ENCODE measurements around the gene CDKL2.

CDKL2 gene

GRCh38 chr4:75630174-75630936 lies at the start of gene CDKL2:
Gene CDKL2 (minus strand): TSS chr4:75630528. CDS start chr4:75625988, 4,540 bp downstream.
- peak within 1 kb of the TSS; percentile 72 for H3K4me3 ChIP-seq (ENCODE audit: low read length)
- DNase-seq (ENCODE audit: low read depth): peak; percentile 36
- no peak for TF ChIP-seq CTCF (conservative IDR thresholded peaks at IDR 0.05; ENCODE audit: low read length)

DNA sequence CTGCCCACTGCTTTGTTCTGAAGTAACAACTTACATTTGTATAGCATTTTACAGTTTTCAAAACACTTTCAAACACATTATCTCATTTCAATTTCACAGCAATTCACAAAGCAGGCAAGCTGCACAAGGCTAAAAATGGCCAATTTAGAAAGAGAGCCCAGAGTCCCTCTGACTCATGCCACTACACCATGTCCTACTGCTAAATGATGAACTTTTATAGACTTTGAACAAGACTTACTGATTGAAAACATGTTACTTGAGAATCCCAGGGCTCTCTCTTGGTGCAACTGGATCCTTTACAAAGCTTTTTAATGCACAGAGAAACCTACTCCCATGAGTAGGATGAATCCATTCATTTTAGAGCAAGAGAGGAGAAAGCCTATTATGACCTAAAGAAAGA lies 48.6 kb upstream of the CDKL2 start:
- TF ChIP-seq CTCF (conservative IDR thresholded peaks at IDR 0.05; ENCODE audit: low read length): no peak
- DNase-seq (ENCODE audit: low read depth): no peak
- H3K4me3 ChIP-seq (ENCODE audit: low read length): no peak overlapping the region

GRCh38 chr4:75678473-75678872 lies 48.1 kb upstream of the CDKL2 start:
- DNase-seq (ENCODE audit: low read depth): no peak
- TF ChIP-seq CTCF (conservative IDR thresholded peaks at IDR 0.05; ENCODE audit: low read length): no peak
- H3K4me3 ChIP-seq (ENCODE audit: low read length): no peak overlapping the region

DNA sequence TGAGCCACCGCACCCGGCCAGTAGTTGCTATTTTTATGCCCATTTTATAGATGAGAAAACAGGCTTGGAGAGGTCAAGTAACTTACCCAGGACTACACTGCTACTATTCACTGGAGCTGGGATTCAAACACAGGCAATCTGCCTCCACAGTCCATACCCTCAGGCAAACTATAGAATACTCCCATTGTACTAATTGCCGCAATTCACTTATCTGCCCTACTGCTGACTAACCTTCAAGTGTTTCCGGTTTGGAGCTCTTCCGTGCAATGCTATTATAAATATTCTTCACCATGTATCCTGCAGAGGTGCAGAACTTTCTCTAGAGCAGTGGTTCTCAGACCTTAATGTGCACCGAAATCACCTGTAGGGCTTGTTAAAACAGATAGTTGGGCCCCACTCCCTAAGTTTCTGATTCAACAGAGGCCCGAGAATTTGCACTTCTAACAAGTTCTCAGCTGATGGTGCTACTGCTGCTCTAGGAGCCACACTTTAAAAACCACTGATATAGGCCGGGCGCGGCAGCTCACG lies 44.7 kb upstream of the CDKL2 start:
- H3K4me3 ChIP-seq (ENCODE audit: low read length): no peak overlapping the region
- no peak for TF ChIP-seq CTCF (conservative IDR thresholded peaks at IDR 0.05; ENCODE audit: low read length)
- no peak for DNase-seq (ENCODE audit: low read depth)

GRCh38 chr4:75673959-75674328 lies 43.6 kb upstream of the CDKL2 start:
- TF ChIP-seq CTCF (conservative IDR thresholded peaks at IDR 0.05; ENCODE audit: low read length): no peak
- peak overlapping the region; percentile 95 for H3K4me3 ChIP-seq (ENCODE audit: low read length)
- DNase-seq (ENCODE audit: low read depth): no peak

GRCh38 chr4:75673027-75673958 lies 43.0 kb upstream of the CDKL2 start, which contains the start of gene G3BP2:
Gene G3BP2 (minus strand): TSS chr4:75673411. CDS start chr4:75662025, 11,386 bp downstream.
- no peak for TF ChIP-seq CTCF (conservative IDR thresholded peaks at IDR 0.05; ENCODE audit: low read length)
- H3K4me3 ChIP-seq (ENCODE audit: low read length): peak within 1 kb of the TSS; percentile 95
- DNase-seq (ENCODE audit: low read depth): peak; percentile 96

Measured in AG10803 (cell line).